ENCODE results near the gene SAMD14.

- TF ChIP-seq CTCF (conservative IDR thresholded peaks at IDR 0.05 in 1 of 2, IDR thresholded peaks at IDR 0.05 in 1 of 2; ENCODE audit: low read depth in 1 of 2, low read length in 2 of 2) (no peak), EZH2 (IDR thresholded peaks at IDR 0.05; ENCODE audit: low read length, missing control alignments) (no peak)
Observed at GRCh38 chr17:50173335-50173941, 43.5 kb upstream of the SAMD14 start.
